Measurements from ENCODE around the gene RABGAP1L. TPM values are rescaled to one million over a fixed set of nuclear protein-coding genes. Genes with fewer than 3 reads are reported as not detected.

RABGAP1L gene
- total and polyA plus RNA-seq, 2 of the 8 experiments (the other 6 are each of a cell fraction or from before 2014, with no cell fraction given) = 33.3 to 156 TPM

DNA sequence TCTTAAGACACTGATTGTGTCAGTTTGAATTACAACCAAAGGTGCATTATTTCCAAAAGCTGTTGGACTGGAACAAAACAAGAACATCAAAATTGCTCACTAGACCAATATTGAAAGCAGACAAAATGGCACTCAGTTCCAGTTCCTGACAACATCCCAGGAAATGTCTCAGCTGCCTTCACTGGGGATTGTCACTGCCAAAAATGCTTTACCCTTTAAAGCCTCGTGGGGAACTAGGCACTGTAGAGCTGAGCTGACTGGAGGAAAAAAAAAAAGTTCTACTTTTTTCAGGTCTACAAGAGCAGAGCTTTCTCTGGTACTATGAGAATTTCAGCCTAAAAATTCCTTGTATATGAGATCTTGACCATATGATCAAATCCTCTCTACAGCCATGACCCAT is 310.4 kb downstream of the RABGAP1L start:
- no peak overlapping the region for H3K4me3 ChIP-seq (ENCODE audit: extremely low read depth in 1 of 4, insufficient read depth in 2 of 4, low read depth in 3 of 4, low read length in 4 of 4)
- CTCF ChIA-PET (ENCODE audit: partially characterized antibody) = interaction anchor here (0.7 to 1.1 kb wide), 4 partner anchors 8 to 357 kb away, joined by 3 read pairs; no protein-coding TSS in a partner anchor
- DNase-seq (ENCODE audit: low read depth in 1 of 2, low spot score in 2 of 2) (no peak), FAIRE-seq (no peak)
- no peaks in the 10 kb centered on the region for H3K4me1 ChIP-seq (replicated peaks in 1 of 4; ENCODE audit: control insufficient read depth in 3 of 4, insufficient read depth in 4 of 4, low read length in 3 of 4)
- no peaks in the 10 kb centered on the region for H3K79me1 ChIP-seq (ENCODE audit: low read depth, low read length)
- H2AFZ ChIP-seq (ENCODE audit: low read length) = no peak overlapping the region
- H3K56ac ChIP-seq (replicated peaks; ENCODE audit: insufficient read length, low read depth, low read length) = no peak overlapping the region
- no peak overlapping the region for H2BK120ac ChIP-seq (replicated peaks; ENCODE audit: low read depth, low read length)
- no peak overlapping the region for H2BK5ac ChIP-seq (ENCODE audit: low read depth, low read length)
- H3K4me2 ChIP-seq (ENCODE audit: insufficient read depth in 1 of 2, low read depth in 2 of 2, low read length in 2 of 2) = no peak overlapping the region
- no peak overlapping the region for H3K9ac ChIP-seq (replicated peaks in 1 of 4; ENCODE audit: extremely low read depth in 1 of 4, low read depth in 3 of 4, low read length in 3 of 4)
- no peak overlapping the region for H2BK15ac ChIP-seq (ENCODE audit: low read length)
- no peak overlapping the region for H4K5ac ChIP-seq (ENCODE audit: insufficient read length, low read depth, low read length)
- H2AK5ac ChIP-seq (ENCODE audit: low read depth, low read length) = no peak overlapping the region
- no peak overlapping the region for H3K4ac ChIP-seq (replicated peaks; ENCODE audit: insufficient read length, low read depth, low read length)
- H4K91ac ChIP-seq (replicated peaks; ENCODE audit: insufficient read length, low read length) = no peak overlapping the region
- H3K27ac ChIP-seq (ENCODE audit: low read depth, low read length) = no peak overlapping the region
- no peak overlapping the region for H3K23ac ChIP-seq (ENCODE audit: insufficient read length)
- TF ChIP-seq EZH2 (IDR thresholded peaks at IDR 0.05; ENCODE audit: low read depth, low read length, severe bottlenecking) = no peak
- TF ChIP-seq GTF2F1 (IDR thresholded peaks at IDR 0.05; ENCODE audit: borderline replicate concordance, low read depth, low read length) = no peak
- TF ChIP-seq SRF (IDR thresholded peaks at IDR 0.05; ENCODE audit: low read depth, low read length) = no peak
- TF ChIP-seq BACH1 (IDR thresholded peaks at IDR 0.05; ENCODE audit: low read length) = no peak
- TF ChIP-seq MAX (IDR thresholded peaks at IDR 0.05) = no peak
- TF ChIP-seq ATF2 (IDR thresholded peaks at IDR 0.05; ENCODE audit: low read length) = no peak
- TF ChIP-seq JUN (IDR thresholded peaks at IDR 0.05; ENCODE audit: low read depth, low read length) = no peak
- TF ChIP-seq POU5F1 (IDR thresholded peaks at IDR 0.05; ENCODE audit: low read depth, low read length) = no peak
- TF ChIP-seq RFX5 (IDR thresholded peaks at IDR 0.05; ENCODE audit: borderline replicate concordance, low read depth, low read length) = no peak
- TF ChIP-seq, protein P1, sequence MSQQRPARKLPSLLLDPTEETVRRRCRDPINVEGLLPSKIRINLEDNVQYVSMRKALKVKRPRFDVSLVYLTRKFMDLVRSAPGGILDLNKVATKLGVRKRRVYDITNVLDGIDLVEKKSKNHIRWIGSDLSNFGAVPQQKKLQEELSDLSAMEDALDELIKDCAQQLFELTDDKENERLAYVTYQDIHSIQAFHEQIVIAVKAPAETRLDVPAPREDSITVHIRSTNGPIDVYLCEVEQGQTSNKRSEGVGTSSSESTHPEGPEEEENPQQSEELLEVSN (IDR thresholded peaks at IDR 0.05) = no peak
- POLR2A ChIA-PET (ENCODE audit: partially characterized antibody) = no interaction called here
- H3K27me3 ChIP-seq (replicated peaks in 1 of 4; ENCODE audit: control insufficient read depth in 3 of 4, extremely low read depth in 1 of 4, insufficient read depth in 3 of 4, low read length in 3 of 4) = no peaks in the 10 kb centered on the region
- no peak overlapping the region for H3K18ac ChIP-seq (ENCODE audit: extremely low read depth, low read length)
- no peaks in the 10 kb centered on the region for H3K9me3 ChIP-seq (ENCODE audit: insufficient read depth in 2 of 2, low read depth in 1 of 2, low read length in 1 of 2)
- no peaks in the 10 kb centered on the region for H4K20me1 ChIP-seq (replicated peaks in 1 of 2; ENCODE audit: control insufficient read depth in 1 of 2, insufficient read depth in 2 of 2, low read length in 2 of 2)
- H4K8ac ChIP-seq (ENCODE audit: extremely low read depth, insufficient read depth, low read length) = no peak overlapping the region
- H3K23me2 ChIP-seq (ENCODE audit: low read depth, low read length) = no peaks in the 10 kb centered on the region
- no peaks in the 10 kb centered on the region for H3K79me2 ChIP-seq (ENCODE audit: control insufficient read depth in 1 of 2, insufficient read depth in 2 of 2, low read length in 2 of 2)
- no peak overlapping the region for H2BK20ac ChIP-seq (ENCODE audit: low read length)
- H3K14ac ChIP-seq (ENCODE audit: insufficient read length) = no peak overlapping the region
- 82% methylated on average over 1 of the region's 1 CpG; no CpG with 5 or more reads in 1 of the 2 experiments for WGBS, 2 experiments (ENCODE audit: extremely low coverage in 1 of 2, insufficient coverage in 1 of 2, insufficient read length in 1 of 2, insufficient replicate concordance in 2 of 2, low coverage in 1 of 2, low lambda C conversion rate in 2 of 2, missing lambda C conversion rate in 1 of 2)
- H2BK12ac ChIP-seq (ENCODE audit: low read depth, low read length) = no peak overlapping the region
- no peaks in the 10 kb centered on the region for H3K36me3 ChIP-seq (ENCODE audit: control insufficient read depth in 2 of 4, insufficient read depth in 4 of 4, low read length in 3 of 4)

Measured in H1 (cell line).